ENCODE measurements around the gene HRCT1.

HRCT1 gene

GRCh38 chr9:35898337-35898736, 7.7 kb upstream of the HRCT1 start:
- no peak overlapping the region for H3K4me3 ChIP-seq (ENCODE audit: low read depth, low read length)
- TF ChIP-seq, protein P1, sequence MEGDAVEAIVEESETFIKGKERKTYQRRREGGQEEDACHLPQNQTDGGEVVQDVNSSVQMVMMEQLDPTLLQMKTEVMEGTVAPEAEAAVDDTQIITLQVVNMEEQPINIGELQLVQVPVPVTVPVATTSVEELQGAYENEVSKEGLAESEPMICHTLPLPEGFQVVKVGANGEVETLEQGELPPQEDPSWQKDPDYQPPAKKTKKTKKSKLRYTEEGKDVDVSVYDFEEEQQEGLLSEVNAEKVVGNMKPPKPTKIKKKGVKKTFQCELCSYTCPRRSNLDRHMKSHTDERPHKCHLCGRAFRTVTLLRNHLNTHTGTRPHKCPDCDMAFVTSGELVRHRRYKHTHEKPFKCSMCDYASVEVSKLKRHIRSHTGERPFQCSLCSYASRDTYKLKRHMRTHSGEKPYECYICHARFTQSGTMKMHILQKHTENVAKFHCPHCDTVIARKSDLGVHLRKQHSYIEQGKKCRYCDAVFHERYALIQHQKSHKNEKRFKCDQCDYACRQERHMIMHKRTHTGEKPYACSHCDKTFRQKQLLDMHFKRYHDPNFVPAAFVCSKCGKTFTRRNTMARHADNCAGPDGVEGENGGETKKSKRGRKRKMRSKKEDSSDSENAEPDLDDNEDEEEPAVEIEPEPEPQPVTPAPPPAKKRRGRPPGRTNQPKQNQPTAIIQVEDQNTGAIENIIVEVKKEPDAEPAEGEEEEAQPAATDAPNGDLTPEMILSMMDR (IDR thresholded peaks at IDR 0.05; ENCODE audit: low read depth, low read length): no peak

- TF ChIP-seq, protein P1 (IDR thresholded peaks at IDR 0.05; ENCODE audit: low read depth, low read length): no peak
- no peak overlapping the region for H3K4me3 ChIP-seq (ENCODE audit: low read depth, low read length)
Measured at GRCh38 chr9:35899021-35899420, 7.0 kb upstream of the HRCT1 start.

- TF ChIP-seq, protein P1 (IDR thresholded peaks at IDR 0.05; ENCODE audit: low read depth, low read length): peak; percentile 31; the same call in 1 of the 2 replicates
- H3K4me3 ChIP-seq (ENCODE audit: low read depth, low read length): no peak overlapping the region
Measured at GRCh38 chr9:35903049-35903448, 3.0 kb upstream of the HRCT1 start.

DNA sequence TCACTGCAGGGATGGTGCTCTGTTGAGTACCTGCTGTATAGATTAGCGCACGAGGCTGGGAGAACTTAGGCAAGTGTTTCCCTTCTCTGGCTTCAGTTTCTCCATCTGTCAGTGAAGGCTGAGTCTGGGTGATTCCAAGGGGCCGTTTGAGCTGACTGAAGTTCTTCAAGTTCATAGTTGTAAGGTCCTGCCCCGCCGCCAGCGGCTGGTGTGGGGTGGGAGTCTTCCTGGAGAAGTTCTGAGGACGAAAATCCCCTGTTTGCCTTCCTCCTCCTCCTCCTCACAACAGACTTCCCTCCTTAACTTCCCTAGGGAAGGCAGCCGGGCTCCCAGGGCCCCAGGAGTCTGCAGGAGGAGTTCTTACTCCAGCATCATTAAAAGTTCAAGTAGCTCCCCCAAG, 1.7 kb upstream of the HRCT1 start:
- TF ChIP-seq, protein P1 (IDR thresholded peaks at IDR 0.05; ENCODE audit: low read depth, low read length): no peak
- H3K4me3 ChIP-seq (ENCODE audit: low read depth, low read length): no peak overlapping the region

- TF ChIP-seq, protein P1 (IDR thresholded peaks at IDR 0.05; ENCODE audit: low read depth, low read length): no peak
- no peak overlapping the region for H3K4me3 ChIP-seq (ENCODE audit: low read depth, low read length)
Measured at GRCh38 chr9:35905051-35905781, 786 bp upstream of the HRCT1 start.

- TF ChIP-seq, protein P1 (IDR thresholded peaks at IDR 0.05; ENCODE audit: low read depth, low read length): no peak
- no peak overlapping the region for H3K4me3 ChIP-seq (ENCODE audit: low read depth, low read length)
Measured at GRCh38 chr9:35906923-35907699, 1.1 kb downstream of the HRCT1 start.
